IMR-90 (cell line): ENCODE measurements around the gene TTC7B. TPM values are rescaled to one million over a fixed set of nuclear protein-coding genes. Genes with fewer than 3 reads are reported as not detected.

Source experiments
- ATAC-seq: fragments of 200-7000 bp; cut with Tn5 transposase; 2 replicates; pipeline ENCODE4 v1.9.1; 2020; ENCODE audit warnings: low read depth, mild to moderate bottlenecking, moderate library complexity
- BruUV-seq: library from RNA; stranded (reverse); fragments of 400-500 nt; replicated peaks from 2 replicates; lab custom pipeline; 2021; lab: Mats Ljungman, UMichigan
- CTCF ChIA-PET: fragments of 300-600 bp; formaldehyde crosslinking; extraction: SDS; loops from one replicate; lab custom pipeline; 2021; ENCODE audit warnings: antibody characterized with exemption; lab: Yijun Ruan, JAX
- POLR2A ChIA-PET: fragments of 300-600 bp; sonication (Branson Sonifier 250); formaldehyde crosslinking; loops from one replicate; lab custom pipeline; 2022; ENCODE audit warnings: antibody characterized with exemption; ENCODE audit not compliant: unreplicated experiment; lab: Charles Lee
- DNase-seq: peaks from one replicate; pipeline ENCODE4 v3.0.0; 2013
- H2AFZ ChIP-seq: replicated peaks from 2 replicates; pipeline ENCODE3; 2013; ENCODE audit warnings: low read length, mild to moderate bottlenecking; ENCODE audit not compliant: poor library complexity
- H2AK5ac ChIP-seq: 2 replicates; pipeline ENCODE4 v1.6.1; 2013; ENCODE audit warnings: low read depth, low read length, inconsistent platforms
- H2AK9ac ChIP-seq: replicated peaks from 2 replicates; pipeline ENCODE3; 2013; ENCODE audit warnings: mild to moderate bottlenecking, low read depth, low read length, moderate library complexity; ENCODE audit not compliant: poor library complexity
- H2BK120ac ChIP-seq: 2 replicates; pipeline ENCODE4 v1.6.1; 2013; ENCODE audit warnings: low read depth, low read length, inconsistent platforms
- H2BK15ac ChIP-seq: 3 replicates; pipeline ENCODE4 v1.6.1; 2013; ENCODE audit warnings: low read depth, low read length, inconsistent platforms
- H2BK20ac ChIP-seq: 2 replicates; pipeline ENCODE4 v1.6.1; 2013; ENCODE audit warnings: low read depth, mild to moderate bottlenecking, inconsistent platforms, low read length, moderate library complexity
- H2BK5ac ChIP-seq: 2 replicates; pipeline ENCODE4 v1.6.1; 2013; ENCODE audit warnings: mild to moderate bottlenecking, low read depth, low read length, inconsistent platforms; ENCODE audit not compliant: poor library complexity, severe bottlenecking
- H3K14ac ChIP-seq: replicated peaks from 2 replicates; pipeline ENCODE4 v1.6.1; 2013; ENCODE audit warnings: low read depth, low read length, inconsistent platforms
- H3K18ac ChIP-seq: 2 replicates; pipeline ENCODE4 v1.6.1; 2013; ENCODE audit warnings: low read depth, low read length, control low read depth
- H3K23ac ChIP-seq: 2 replicates; pipeline ENCODE4 v1.6.1; 2013; ENCODE audit warnings: low read depth, low read length, inconsistent platforms
- H3K27ac ChIP-seq: 2 replicates; pipeline ENCODE4 v1.5.1; 2013; ENCODE audit warnings: mild to moderate bottlenecking, control low read depth, low read length; ENCODE audit not compliant: insufficient read depth
- H3K27me3 ChIP-seq: 2 replicates; pipeline ENCODE4 v1.6.1; 2013; ENCODE audit warnings: low read length; ENCODE audit not compliant: control insufficient read depth, insufficient read depth
- H3K36me3 ChIP-seq: 2 replicates; pipeline ENCODE4 v1.6.1; 2013; ENCODE audit warnings: low read length, mixed read lengths; ENCODE audit not compliant: control insufficient read depth, insufficient read depth
- H3K4ac ChIP-seq: 2 replicates; pipeline ENCODE4 v1.6.1; 2013; ENCODE audit warnings: low read depth, low read length, inconsistent platforms
- H3K4me1 ChIP-seq: 2 replicates; pipeline ENCODE4 v1.6.1; 2013; ENCODE audit warnings: low read length, mixed read lengths; ENCODE audit not compliant: control insufficient read depth, insufficient read depth
- H3K4me2 ChIP-seq: 2 replicates; pipeline ENCODE4 v1.6.1; 2013; ENCODE audit warnings: low read depth, mild to moderate bottlenecking, control low read depth, low read length, moderate library complexity
- H3K4me3 ChIP-seq: 2 replicates; pipeline ENCODE4 v1.5.1; 2013; ENCODE audit warnings: low read depth, mild to moderate bottlenecking, control low read depth, low read length, moderate library complexity; ENCODE audit not compliant: insufficient read depth
- H3K56ac ChIP-seq: 2 replicates; pipeline ENCODE4 v1.6.1; 2013; ENCODE audit warnings: low read length, inconsistent platforms; ENCODE audit not compliant: insufficient read depth; ENCODE audit errors: extremely low read depth
- H3K79me1 ChIP-seq, 2 experiments: 2 replicates each; pipeline ENCODE4 v1.6.1; 2013; ENCODE audit warnings: low read length in 2 of 2, inconsistent platforms in 1 of 2, low read depth in 1 of 2
- H3K9ac ChIP-seq: 2 replicates; pipeline ENCODE4 v1.6.1; 2013; ENCODE audit warnings: low read depth, low read length, control low read depth
- H3K9me1 ChIP-seq: 2 replicates; pipeline ENCODE4 v1.6.1; 2013; ENCODE audit warnings: low read length, inconsistent platforms; ENCODE audit not compliant: insufficient read depth
- H3K9me3 ChIP-seq: 2 replicates; pipeline ENCODE4 v1.6.1; 2013; ENCODE audit warnings: low read length; ENCODE audit not compliant: control insufficient read depth, insufficient read depth
- H4K20me1 ChIP-seq: 2 replicates; pipeline ENCODE4 v1.6.1; 2013; ENCODE audit warnings: low read length, inconsistent platforms; ENCODE audit not compliant: insufficient read depth
- H4K5ac ChIP-seq: 2 replicates; pipeline ENCODE4 v1.6.1; 2013; ENCODE audit warnings: mild to moderate bottlenecking, low read depth, low read length, control low read depth
- H4K8ac ChIP-seq, 2 experiments: 2 replicates each; pipeline ENCODE4 v1.6.1; 2013; ENCODE audit warnings: low read depth in 2 of 2, low read length in 2 of 2, control low read depth in 1 of 2, inconsistent platforms in 1 of 2
- H4K91ac ChIP-seq: 2 replicates; pipeline ENCODE4 v1.6.1; 2013; ENCODE audit warnings: low read depth, low read length, inconsistent platforms; ENCODE audit not compliant: insufficient read depth
- BHLHE40 ChIP-seq: fragments of 150-350 bp; IDR thresholded peaks from 2 replicates; pipeline ENCODE4 v1.6.1; 2016; ENCODE audit warnings: mild to moderate bottlenecking, low read depth, low read length
- CEBPB ChIP-seq: IDR thresholded peaks from 2 replicates; pipeline ENCODE4 v1.6.1; 2012; ENCODE audit warnings: low read depth, low read length, improper control_type of control experiment
- CHD1 ChIP-seq: IDR thresholded peaks from 2 replicates; pipeline ENCODE4 v1.6.1; 2012; ENCODE audit warnings: low read depth, low read length, improper control_type of control experiment
- CTCF ChIP-seq: conservative IDR thresholded peaks from 2 replicates; pipeline ENCODE4 v1.5.1; 2012; ENCODE audit warnings: mild to moderate bottlenecking, low read depth, low read length, improper control_type of control experiment
- FOS ChIP-seq: fragments of 150-350 bp; IDR thresholded peaks from 2 replicates; pipeline ENCODE4 v1.6.1; 2016; ENCODE audit warnings: low read depth, low read length
- MAFK ChIP-seq: IDR thresholded peaks from 2 replicates; pipeline ENCODE4 v1.6.1; 2012; ENCODE audit warnings: low read depth, low read length, improper control_type of control experiment
- MAZ ChIP-seq: IDR thresholded peaks from 2 replicates; pipeline ENCODE4 v1.6.1; 2012; ENCODE audit warnings: low read depth, mild to moderate bottlenecking, low read length, improper control_type of control experiment, moderate library complexity, borderline replicate concordance
- MXI1 ChIP-seq: IDR thresholded peaks from 2 replicates; pipeline ENCODE4 v1.6.1; 2012; ENCODE audit warnings: low read depth, mild to moderate bottlenecking, low read length, moderate library complexity, borderline replicate concordance
- NFE2L2 ChIP-seq: fragments of 150-350 bp; IDR thresholded peaks from 2 replicates; pipeline ENCODE4 v1.6.1; 2016; ENCODE audit warnings: low read depth, mild to moderate bottlenecking, low read length
- POLR2A ChIP-seq: IDR thresholded peaks from 2 replicates; pipeline ENCODE4 v1.6.1; 2012; ENCODE audit warnings: mild to moderate bottlenecking, low read depth, low read length
- RAD21 ChIP-seq: IDR thresholded peaks from 2 replicates; pipeline ENCODE4 v1.6.1; 2012; ENCODE audit warnings: low read length, improper control_type of control experiment
- RCOR1 ChIP-seq: IDR thresholded peaks from 2 replicates; pipeline ENCODE4 v1.6.1; 2012; ENCODE audit warnings: mild to moderate bottlenecking, low read length, improper control_type of control experiment; ENCODE audit not compliant: insufficient replicate concordance
- RFX5 ChIP-seq: IDR thresholded peaks from 2 replicates; pipeline ENCODE4 v1.8.0; 2012; ENCODE audit warnings: low read depth, mild to moderate bottlenecking, low read length, moderate library complexity
- USF2 ChIP-seq: fragments of 150-350 bp; IDR thresholded peaks from 2 replicates; pipeline ENCODE4 v1.6.1; 2017; ENCODE audit warnings: mild to moderate bottlenecking, antibody characterized with exemption, low read length, low read depth
- WGBS, 2 experiments: methylation state at CpG; one replicate each; pipeline versions ENCODE4 v1.1.5 to v1.1.7; 2013; ENCODE audit warnings: missing lambda C conversion rate in 2 of 2; ENCODE audit not compliant: insufficient read length in 1 of 2; ENCODE audit errors: extremely low coverage in 2 of 2; 5-methylcytosine and 5-hydroxymethylcytosine counted together
- dilution Hi-C: fragments of 300-500 bp; cut with HindIII; formaldehyde crosslinking; loops from one replicate; pipeline ENCODE4 v1.14.3; 2018; ENCODE audit warnings: low sequenced_read_pairs; ENCODE audit not compliant: unreplicated experiment
- in situ Hi-C: fragments of 300-500 bp; cut with MboI; formaldehyde crosslinking; loops from 3 replicates; pipeline ENCODE4 v1.14.3; 2019; ENCODE audit warnings: low sequenced_read_pairs, inconsistent platforms, mixed read lengths
- intact Hi-C: fragments of 100-400 bp; cut with micrococcal nuclease; formaldehyde crosslinking; loops from 2 replicates; pipeline ENCODE4 v1.10.0; 2022
- polyA plus RNA-seq, 3 experiments: library from polyadenylated mRNA; depleted of rRNA; stranded (reverse); fragments of >200 nt; gene quantifications; 2 replicates each; pipeline ENCODE4 v1.2.3, GENCODE V29; 2012; ENCODE audit warnings: low replicate concordance in 1 of 3
- total RNA-seq: library from RNA; depleted of rRNA; stranded (reverse); fragments of >200 nt; gene quantifications from 2 replicates; pipeline ENCODE4 v1.2.3, GENCODE V29; 2012
- TF ChIP-seq, protein P1 (sequence below): fragments of 150-350 bp; IDR thresholded peaks from 2 replicates; pipeline ENCODE4 v1.6.1; 2016; ENCODE audit warnings: low read depth, mild to moderate bottlenecking, low read length, moderate library complexity, borderline replicate concordance

Gene TTC7B
- total and polyA plus RNA-seq, 2 of the 4 experiments (the other 2 are of a cell fraction) = 18.1 to 35.3 TPM

GRCh38 chr14:90818715-90819114 lies 2.5 kb upstream of the TTC7B start:
- dilution Hi-C loops (no loop called here), in situ Hi-C loops (no loop called here), intact Hi-C loops (loop anchor here (5.0 kb wide), 2 partner anchors 61 to 516 kb away; no protein-coding TSS in a partner anchor)
- WGBS, 2 experiments = 20% methylated on average over 1 of the region's 3 CpGs; no CpG with 5 or more reads in 1 of the 2 experiments
- Histone ChIP-seq H2AK5ac (no peak overlapping the region), H3K9me1 (no peaks in the 10 kb centered on the region; the same call in 1 of the 2 replicates), H3K4ac (no peak overlapping the region), H3K56ac (no peak overlapping the region), H3K79me1 (peaks cover 15 to 20% of the 10 kb centered on the region in 2 experiments), H2AK9ac (no peak overlapping the region), H3K14ac (no peak overlapping the region), H3K9me3 (peaks cover 4% of the 10 kb centered on the region; the same call in 1 of the 2 replicates), H4K5ac (no peak overlapping the region), H4K20me1 (peaks cover 4% of the 10 kb centered on the region; the same call in 1 of the 2 replicates), H2AFZ (no peak overlapping the region), H3K27ac (no peak overlapping the region), H2BK15ac (no peak overlapping the region), H2BK5ac (no peak overlapping the region), H3K36me3 (no peaks in the 10 kb centered on the region), H4K91ac (no peak overlapping the region), H2BK120ac (no peak overlapping the region), H3K4me3 (no peak overlapping the region), H4K8ac (no peak overlapping the region), H3K9ac (no peak overlapping the region), H3K27me3 (peaks cover 16% of the 10 kb centered on the region; the same call in 1 of the 2 replicates), H2BK20ac (no peak overlapping the region), H3K4me1 (peaks cover 5% of the 10 kb centered on the region), H3K23ac (no peak overlapping the region), H3K4me2 (no peak overlapping the region), H3K18ac (no peak overlapping the region)
- ChIA-PET CTCF (no interaction called here), POLR2A (no interaction called here)
- DNase-seq = no peak
- BruUV-seq = no TSS peak
- no peak for ATAC-seq
- no peak for TF ChIP-seq RFX5
- TF ChIP-seq POLR2A = no peak
- TF ChIP-seq USF2 = no peak
- no peak for TF ChIP-seq NFE2L2
- no peak for TF ChIP-seq RCOR1
- TF ChIP-seq, protein P1, sequence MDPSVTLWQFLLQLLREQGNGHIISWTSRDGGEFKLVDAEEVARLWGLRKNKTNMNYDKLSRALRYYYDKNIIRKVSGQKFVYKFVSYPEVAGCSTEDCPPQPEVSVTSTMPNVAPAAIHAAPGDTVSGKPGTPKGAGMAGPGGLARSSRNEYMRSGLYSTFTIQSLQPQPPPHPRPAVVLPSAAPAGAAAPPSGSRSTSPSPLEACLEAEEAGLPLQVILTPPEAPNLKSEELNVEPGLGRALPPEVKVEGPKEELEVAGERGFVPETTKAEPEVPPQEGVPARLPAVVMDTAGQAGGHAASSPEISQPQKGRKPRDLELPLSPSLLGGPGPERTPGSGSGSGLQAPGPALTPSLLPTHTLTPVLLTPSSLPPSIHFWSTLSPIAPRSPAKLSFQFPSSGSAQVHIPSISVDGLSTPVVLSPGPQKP = no peak
- no peak for TF ChIP-seq MAFK
- TF ChIP-seq BHLHE40 = no peak
- TF ChIP-seq CHD1 = no peak
- TF ChIP-seq RAD21 = no peak
- no peak for TF ChIP-seq MAZ
- TF ChIP-seq FOS = no peak
- TF ChIP-seq MXI1 = no peak
- TF ChIP-seq CTCF = no peak
- no peak for TF ChIP-seq CEBPB
